Measurements from ENCODE around the gene TSHR.
"Not testable (repeated sequence)": the region's sequence is repeated elsewhere in the genome, so short reads cannot be mapped to it uniquely, and the experiment has no call there.

TSHR gene

GRCh38 chr14:81091139-81091538, 135.7 kb downstream of the TSHR start:
- no peak for DNase-seq

DNA sequence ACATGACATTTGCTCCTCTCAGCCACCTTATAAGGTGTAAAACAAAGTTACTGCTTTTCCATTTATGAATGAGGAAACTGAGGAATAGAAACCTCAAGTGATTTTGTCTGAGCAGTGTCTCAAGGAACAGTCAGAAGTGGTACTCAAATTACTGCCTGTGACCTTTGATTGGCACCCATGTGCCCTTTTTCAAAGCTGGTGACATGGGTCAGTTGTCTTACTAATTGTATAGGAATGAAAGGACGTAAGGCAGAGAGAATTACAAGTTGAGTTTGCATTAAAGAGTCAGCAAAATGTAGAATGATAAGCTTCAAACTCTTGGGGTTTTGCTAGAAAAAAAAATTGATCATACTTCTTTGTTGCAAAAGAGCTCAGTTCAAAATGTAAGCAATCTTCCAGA, 136.2 kb downstream of the TSHR start:
- DNase-seq = no peak

DNA sequence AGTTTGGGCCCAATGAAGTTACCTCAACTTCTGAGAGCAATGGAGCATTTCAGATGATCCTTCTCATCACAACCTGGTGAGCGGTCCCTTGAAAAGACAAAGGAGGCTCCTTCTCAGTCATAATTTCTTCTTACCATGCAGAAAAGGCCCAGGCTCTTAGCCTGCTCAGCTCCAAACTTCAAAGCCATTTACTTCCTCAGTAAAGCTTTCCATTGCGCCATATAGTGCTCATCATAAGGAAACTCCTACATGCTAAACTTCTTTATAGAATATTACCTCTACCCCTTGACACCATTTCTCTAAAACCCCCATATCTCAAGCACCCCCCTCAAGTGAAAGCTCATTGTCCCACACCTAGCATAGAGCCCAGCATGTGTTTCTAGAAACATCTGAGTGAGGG, 138.2 kb downstream of the TSHR start:
- no peak for DNase-seq

GRCh38 chr14:81095539-81095938, 140.1 kb downstream of the TSHR start:
- no peak for DNase-seq

GRCh38 chr14:81096656-81097055, 141.2 kb downstream of the TSHR start:
- DNase-seq = no peak

GRCh38 chr14:81102217-81102616, 146.8 kb downstream of the TSHR start:
- DNase-seq = no peak

- no peak for DNase-seq
Observed at GRCh38 chr14:81103443-81103842, 148.0 kb downstream of the TSHR start.

DNA sequence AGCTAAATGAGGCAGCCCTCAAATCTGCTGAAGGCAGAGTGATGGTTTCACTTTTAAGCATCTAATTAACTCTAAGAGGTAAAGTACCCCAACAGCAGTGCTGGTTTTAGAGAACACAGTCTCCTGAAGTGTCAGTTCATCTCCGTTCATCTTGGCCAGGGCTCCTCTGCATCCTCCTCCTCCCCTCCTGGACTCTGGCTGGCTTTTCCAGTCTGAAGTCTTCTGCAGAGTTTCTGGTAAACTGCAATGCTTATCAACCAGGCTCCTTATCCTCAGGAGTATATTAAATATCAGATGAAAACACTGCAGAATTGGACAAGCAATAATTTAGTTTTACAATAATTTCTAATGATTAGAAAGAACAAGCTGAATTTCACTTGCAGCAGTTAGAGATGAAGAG, 150.0 kb downstream of the TSHR start:
- DNase-seq = no peak

DNA sequence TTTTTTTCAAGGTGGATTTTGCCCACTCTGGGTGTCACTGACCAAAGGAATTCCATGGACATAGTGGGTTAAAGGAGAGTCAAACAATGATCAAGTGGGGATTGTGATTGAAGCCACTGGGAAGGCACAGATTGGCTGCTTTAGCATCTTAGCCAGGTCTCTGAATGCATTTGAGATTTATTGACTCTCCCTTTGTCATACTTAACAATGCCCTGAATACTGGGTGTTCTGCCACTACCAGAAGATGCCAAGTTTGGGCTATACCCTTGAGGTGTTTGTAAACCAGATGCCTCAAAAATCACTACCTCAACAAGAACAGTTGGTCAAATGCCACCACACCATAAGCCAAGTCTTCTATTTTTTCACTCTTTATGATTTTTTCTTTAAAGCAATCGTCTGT, 150.5 kb downstream of the TSHR start:
- DNase-seq = no peak

- DNase-seq = no peak
Observed at GRCh38 chr14:81110186-81110585, 154.8 kb downstream of the TSHR start.

- DNase-seq = no peak
Observed at GRCh38 chr14:81113176-81113575, 157.8 kb downstream of the TSHR start.

DNA sequence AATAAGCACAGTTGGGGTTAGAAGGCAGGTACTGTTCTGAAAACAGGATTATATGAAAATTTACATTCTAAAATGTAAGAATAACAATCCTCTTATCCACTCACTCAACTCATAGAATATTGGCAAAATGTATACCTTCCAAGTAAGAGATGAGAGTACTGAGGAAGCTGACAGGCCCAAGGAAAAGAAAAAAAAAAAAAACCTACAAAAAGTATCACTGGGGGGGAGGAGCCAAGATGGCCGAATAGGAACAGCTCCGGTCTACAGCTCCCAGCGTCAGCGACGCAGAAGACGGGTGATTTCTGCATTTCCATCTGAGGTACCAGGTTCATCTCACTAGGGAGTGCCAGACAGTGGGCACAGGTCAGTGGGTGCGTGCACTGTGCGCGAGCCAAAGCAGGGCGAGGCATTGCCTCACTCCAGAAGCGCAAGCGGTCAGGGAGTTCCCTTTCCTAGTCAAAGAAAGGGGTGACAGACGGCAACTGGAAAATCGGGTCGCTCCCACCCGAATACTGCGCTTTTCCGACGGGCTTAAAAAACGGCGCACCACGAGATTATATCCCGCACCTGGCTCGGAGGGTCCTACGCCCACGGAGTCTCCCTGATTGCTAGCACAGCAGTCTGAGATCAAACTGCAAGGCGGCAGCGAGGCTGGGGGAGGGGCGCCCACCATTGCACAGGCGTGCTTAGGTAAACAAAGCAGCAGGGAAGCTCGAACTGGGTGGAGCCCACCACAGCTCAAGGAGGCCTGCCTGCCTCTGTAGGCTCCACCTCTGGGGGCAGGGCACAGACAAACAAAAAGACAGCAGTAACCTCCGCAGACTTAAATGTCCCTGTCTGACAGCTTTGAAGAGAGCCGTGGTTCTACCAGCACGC, 158.8 kb downstream of the TSHR start:
- not testable (repeated sequence) for DNase-seq

GRCh38 chr14:81120501-81120900, 165.1 kb downstream of the TSHR start:
- DNase-seq = no peak

DNA sequence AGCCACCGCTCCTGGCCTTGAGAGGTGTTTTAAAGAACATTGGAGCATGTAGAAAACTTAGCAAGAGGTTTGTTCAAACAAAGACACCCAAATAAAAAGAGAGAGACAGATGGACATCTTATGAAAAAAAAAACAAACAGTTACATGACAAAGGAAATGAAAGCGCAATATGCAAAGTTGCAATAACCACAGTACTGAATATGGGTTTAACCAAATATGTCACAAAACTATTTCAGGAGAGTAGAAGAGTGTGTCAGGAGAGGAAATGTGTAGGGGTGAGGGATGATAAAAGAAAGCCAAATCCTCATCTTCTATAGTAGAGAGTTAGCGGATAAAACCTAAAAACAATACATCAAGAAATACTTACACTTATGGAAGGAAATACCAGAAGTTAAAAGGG, 166.9 kb downstream of the TSHR start:
- DNase-seq = no peak

DNA sequence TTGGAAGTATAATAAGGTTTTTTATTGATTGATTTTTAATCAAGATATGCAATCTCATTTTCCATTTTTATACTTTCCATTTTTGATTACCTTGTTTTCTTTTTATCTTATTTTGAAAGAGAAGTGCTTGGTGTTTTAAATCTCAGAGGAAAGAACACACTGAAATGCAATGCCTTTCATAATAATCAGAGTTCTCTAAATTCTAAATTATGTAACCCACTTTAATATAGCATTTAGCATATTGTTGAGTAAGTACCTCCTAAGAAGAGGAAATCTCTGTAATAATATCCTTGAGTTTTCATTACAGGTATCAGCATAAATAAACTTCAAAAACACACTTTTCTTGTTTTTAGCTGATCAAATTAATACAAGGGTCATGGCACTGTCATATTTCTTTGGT, 168.4 kb downstream of the TSHR start:
- no peak for DNase-seq

- no peak for DNase-seq
Observed at GRCh38 chr14:81125536-81125935, 170.1 kb downstream of the TSHR start.

- no peak for DNase-seq
Observed at GRCh38 chr14:81127785-81128184, 172.4 kb downstream of the TSHR start.

GRCh38 chr14:81129242-81129641, 173.8 kb downstream of the TSHR start:
- DNase-seq = no peak

GRCh38 chr14:81132468-81132867, 177.0 kb downstream of the TSHR start:
- no peak for DNase-seq

GRCh38 chr14:81133400-81133799, 178.0 kb downstream of the TSHR start:
- DNase-seq = no peak

DNA sequence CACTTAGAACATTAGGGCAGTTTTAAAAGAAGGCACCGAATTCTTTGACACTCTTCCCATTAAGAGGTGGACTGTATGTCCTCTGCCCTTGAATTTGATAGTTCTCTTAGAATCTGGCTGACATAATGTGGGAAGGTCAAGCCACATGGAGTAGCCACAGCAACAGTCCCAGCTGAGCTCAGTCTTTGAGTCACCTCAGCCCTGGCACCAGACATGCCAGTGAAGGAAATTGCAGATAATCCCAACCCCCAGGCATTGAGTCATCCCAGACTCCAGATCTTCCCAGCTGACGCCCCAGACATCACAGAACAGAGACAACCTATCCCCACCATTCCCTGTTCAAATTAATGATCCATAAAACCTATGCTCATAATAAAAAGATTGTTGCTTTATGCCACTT, 181.9 kb downstream of the TSHR start:
- no peak for DNase-seq

- DNase-seq = no peak
Observed at GRCh38 chr14:81138429-81138828, 183.0 kb downstream of the TSHR start.

GRCh38 chr14:81141426-81141825, 186.0 kb downstream of the TSHR start:
- DNase-seq = no peak

- no peak for DNase-seq
Observed at GRCh38 chr14:81143793-81144192, 188.4 kb downstream of the TSHR start.
